Cardiac septum (tissue), 1 donor: ENCODE data around the gene ARL14EPL. TPM values are rescaled to one million over a fixed set of nuclear protein-coding genes. Genes with fewer than 3 reads are reported as not detected.

Experiments
- DNase-seq: peaks from one replicate; pipeline ENCODE4 v3.0.0-alpha.2; 2020; ENCODE audit warnings: low spot score
- intact Hi-C: fragments of 100-400 bp; cut with DNase I; formaldehyde crosslinking; loops from one replicate; pipeline ENCODE4 v1.14.0; 2022
- long read RNA-seq: library from polyadenylated mRNA; unstranded; transcript quantifications from one replicate; pipeline ENCODE4 v2.0.0, GENCODE V29; 2021
- total RNA-seq: library from RNA; stranded (reverse); fragmentation: NEBNext Ultra II Directional; extraction: Animal tissue kit (Norgen Biotek cat#: 25700); gene quantifications from one replicate; pipeline ENCODE4 v1.2.1, GENCODE V29; 2021
- donor health status: DM: no; HTN: no; CAD: no.

The ARL14EPL gene
- total RNA-seq, result not detected
- long read RNA-seq, result 0 reads

GRCh38 chr5:116032094-116032517, at the start of gene ARL14EPL:
ARL14EPL (plus strand) TSS chr5:116032472; CDS start chr5:116051466, 18,994 bp downstream.
- intact Hi-C loops, result no loop called here
- DNase-seq, result no peak

- no peak for DNase-seq
- intact Hi-C loops, result no loop called here
Measured at GRCh38 chr5:115983519-115983918, 48.8 kb upstream of the ARL14EPL start.

- intact Hi-C loops, result no loop called here
- no peak for DNase-seq
Measured at GRCh38 chr5:115985802-115986757, 46.2 kb upstream of the ARL14EPL start.

- intact Hi-C loops, result no loop called here
- no peak for DNase-seq
Measured at GRCh38 chr5:115988002-115988401, 44.3 kb upstream of the ARL14EPL start.

GRCh38 chr5:115992848-115993350, 39.4 kb upstream of the ARL14EPL start:
- intact Hi-C loops, result no loop called here
- no peak for DNase-seq

- intact Hi-C loops, result no loop called here
Measured at GRCh38 chr5:115995351-115995750, 36.9 kb upstream of the ARL14EPL start.

DNA sequence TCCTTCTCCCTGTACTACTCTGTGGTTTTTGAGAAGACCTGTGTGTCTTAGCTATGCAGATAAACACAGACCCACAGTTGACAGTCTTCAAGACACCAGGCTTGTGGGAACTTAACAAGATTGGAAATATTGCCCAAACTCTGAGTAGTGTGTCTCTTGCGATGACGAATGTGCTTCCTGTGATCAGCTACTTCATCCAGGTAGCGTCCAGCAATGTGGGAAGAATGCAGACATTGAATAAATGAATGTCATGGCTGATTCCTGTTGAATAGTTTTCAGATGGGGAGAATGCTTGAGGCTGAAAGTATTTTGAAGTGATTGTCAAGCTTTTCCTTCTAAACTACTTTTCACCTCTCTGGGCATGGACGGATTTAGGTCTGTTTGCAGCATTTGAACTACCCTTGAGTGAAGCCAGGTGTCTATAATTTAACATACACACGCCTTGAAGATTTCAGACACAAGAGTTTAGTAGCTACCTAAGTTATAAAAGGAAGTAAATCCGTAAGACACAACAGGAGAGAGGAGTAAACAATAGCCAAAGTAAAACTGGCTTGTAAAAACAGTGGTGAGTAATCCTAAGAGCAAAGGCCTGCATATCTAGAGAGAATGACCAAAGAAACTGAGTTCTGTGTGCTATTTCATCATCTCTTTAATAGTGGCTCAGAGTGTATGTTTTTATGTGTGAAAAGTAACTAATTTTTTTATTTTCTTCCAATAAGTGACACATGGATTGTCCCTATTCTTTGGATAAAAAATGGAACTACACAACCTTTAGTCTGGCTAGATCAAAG, 30.0 kb upstream of the ARL14EPL start:
- DNase-seq, result no peak
- intact Hi-C loops, result no loop called here

More at GRCh38 chr5:115995351-115995750, 36.9 kb upstream of the ARL14EPL start:
- DNase-seq, result no peak

DNA sequence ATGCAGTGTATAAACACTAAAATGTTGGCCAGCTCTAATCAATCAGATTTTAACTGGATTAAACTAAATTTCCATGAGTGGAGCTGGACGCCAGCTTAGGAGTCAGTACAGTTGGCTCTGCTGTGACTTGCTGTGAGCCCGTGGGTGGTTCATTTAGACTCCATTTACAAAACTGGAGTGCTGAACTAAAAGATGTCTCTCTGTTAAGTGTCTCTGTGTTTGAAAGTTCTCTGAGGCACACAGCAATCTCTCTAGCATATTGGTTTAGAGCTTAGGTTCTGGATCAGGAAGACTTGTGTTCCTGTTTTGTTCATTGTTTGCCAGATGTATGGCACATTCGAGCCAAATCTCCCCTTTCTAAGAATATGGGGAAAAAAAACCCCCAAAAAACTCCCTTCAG, 28.0 kb upstream of the ARL14EPL start:
- no peak for DNase-seq
- intact Hi-C loops, result no loop called here

GRCh38 chr5:116009806-116010205, 22.5 kb upstream of the ARL14EPL start:
- intact Hi-C loops, result no loop called here
- no peak for DNase-seq

DNA sequence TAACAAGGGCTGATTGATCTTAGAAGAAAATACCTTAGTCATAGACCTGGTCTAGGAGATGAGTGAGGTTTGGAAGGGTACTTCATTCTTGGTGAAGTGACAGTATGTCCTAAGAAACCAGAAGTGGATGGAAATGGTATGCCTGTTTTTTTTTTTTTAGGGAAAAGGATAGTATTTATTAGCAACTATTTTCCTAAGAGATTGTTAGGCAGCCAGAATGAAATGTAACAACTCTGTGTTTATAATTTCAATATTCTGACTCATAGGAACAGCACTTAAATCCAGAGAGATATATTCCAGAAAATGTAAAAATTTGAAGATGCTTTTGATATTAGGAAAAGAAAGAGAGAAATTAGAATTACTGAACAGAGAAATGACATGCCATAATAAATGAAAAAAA, 21.2 kb upstream of the ARL14EPL start:
- DNase-seq, result no peak
- intact Hi-C loops, result no loop called here

GRCh38 chr5:116013207-116013785, 19.0 kb upstream of the ARL14EPL start:
- no peak for DNase-seq
- intact Hi-C loops, result no loop called here

- intact Hi-C loops, result no loop called here
- no peak for DNase-seq
Measured at GRCh38 chr5:116013936-116014335, 18.3 kb upstream of the ARL14EPL start.

- intact Hi-C loops, result no loop called here
- no peak for DNase-seq
Measured at GRCh38 chr5:116023619-116024018, 8.7 kb upstream of the ARL14EPL start.

GRCh38 chr5:116025866-116026265, 6.4 kb upstream of the ARL14EPL start:
- intact Hi-C loops, result no loop called here
- no peak for DNase-seq

DNA sequence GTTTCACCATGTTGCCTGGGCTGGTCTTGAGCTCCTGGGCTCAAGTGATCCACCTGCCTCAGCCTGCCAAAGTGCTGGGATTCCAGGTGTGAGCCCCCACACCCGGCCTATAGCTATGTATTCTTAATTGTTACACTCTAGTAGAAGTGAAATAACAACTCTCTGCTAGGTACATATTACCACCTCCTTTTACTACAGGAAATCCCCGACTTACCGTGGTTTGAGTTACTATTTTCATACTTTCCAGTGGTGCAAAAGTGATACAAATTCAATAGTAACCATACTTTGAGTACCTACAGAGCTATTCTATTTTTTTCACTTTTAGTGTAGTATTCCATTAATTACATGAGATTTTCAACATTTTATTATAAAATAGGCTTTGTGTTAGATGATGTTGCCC, 719 bp downstream of the ARL14EPL start:
- DNase-seq, result no peak
- intact Hi-C loops, result no loop called here

DNA sequence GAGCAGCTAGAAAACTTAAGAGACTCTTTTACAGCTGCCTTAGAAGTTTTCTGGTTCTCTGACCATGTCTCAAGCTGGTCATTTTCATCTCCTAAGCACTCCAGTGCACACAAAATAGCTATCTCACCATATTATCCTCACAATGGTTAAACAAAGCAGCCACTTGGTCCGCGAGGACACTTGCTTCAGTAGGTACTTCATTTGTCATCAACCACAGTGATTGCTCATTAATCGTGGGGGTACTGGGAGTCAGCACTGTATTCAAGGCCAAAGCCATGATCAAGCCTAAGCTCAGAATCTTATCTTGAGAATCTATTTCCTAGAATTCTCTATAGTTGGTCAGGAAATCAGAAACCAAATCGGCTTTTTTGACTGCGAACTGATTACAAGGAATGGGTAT, 2.9 kb downstream of the ARL14EPL start:
- intact Hi-C loops, result no loop called here
- no peak for DNase-seq

DNA sequence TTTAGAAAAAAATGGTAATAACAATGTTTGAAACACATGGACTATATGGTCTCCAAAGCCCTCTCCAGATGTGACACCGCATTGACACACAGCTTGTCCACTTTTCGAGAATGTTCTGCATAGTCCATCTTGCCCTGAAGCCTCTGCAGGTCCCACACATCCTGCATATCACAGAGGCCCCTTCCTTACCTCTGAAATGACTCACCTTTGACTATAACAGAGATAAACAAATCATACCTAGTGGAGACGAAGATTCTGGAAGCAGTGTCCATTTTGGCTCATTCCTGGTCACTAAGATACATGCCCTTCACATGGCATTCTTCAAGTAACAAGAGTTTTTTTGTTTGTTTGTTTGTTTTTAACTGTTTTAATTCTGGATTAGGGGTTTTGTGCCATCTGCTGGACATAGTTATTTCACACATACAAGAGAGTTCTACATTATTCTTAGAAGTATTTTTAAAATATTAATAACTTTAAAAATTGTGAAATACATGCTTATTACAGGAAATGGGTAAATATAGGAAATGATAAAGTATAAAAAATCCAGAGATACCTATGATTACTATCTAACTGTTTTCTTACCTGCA, 5.1 kb downstream of the ARL14EPL start:
- intact Hi-C loops, result no loop called here
- DNase-seq, result no peak

- intact Hi-C loops, result no loop called here
- DNase-seq, result no peak
Measured at GRCh38 chr5:116038817-116039216, 6.5 kb downstream of the ARL14EPL start.

DNA sequence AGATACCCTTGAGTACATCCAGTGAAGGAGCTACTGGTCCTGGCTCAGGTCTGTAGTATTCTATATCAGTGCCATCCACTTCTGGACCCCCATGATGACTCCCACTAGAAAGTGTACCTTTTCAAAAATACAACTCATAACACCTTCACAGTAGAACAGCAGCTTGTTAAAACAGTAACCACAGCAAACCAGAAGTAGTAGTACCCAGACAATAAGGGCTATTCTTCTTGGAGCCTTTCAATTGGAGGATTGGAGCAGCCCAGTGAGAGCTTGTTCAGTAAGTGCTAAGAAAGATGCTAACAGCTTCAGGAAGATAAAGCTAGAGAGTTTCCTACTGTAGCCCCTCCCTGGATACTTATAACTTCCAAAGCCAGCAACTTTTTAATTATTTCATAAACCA, 10.1 kb downstream of the ARL14EPL start:
- no peak for DNase-seq
- intact Hi-C loops, result no loop called here

GRCh38 chr5:116044073-116044472, 11.8 kb downstream of the ARL14EPL start:
- intact Hi-C loops, result no loop called here

More at GRCh38 chr5:116044073-116044472, 11.8 kb downstream of the ARL14EPL start:
- no peak for DNase-seq
